Measurements from ENCODE around the gene GADD45GIP1.

The GADD45GIP1 gene

DNA sequence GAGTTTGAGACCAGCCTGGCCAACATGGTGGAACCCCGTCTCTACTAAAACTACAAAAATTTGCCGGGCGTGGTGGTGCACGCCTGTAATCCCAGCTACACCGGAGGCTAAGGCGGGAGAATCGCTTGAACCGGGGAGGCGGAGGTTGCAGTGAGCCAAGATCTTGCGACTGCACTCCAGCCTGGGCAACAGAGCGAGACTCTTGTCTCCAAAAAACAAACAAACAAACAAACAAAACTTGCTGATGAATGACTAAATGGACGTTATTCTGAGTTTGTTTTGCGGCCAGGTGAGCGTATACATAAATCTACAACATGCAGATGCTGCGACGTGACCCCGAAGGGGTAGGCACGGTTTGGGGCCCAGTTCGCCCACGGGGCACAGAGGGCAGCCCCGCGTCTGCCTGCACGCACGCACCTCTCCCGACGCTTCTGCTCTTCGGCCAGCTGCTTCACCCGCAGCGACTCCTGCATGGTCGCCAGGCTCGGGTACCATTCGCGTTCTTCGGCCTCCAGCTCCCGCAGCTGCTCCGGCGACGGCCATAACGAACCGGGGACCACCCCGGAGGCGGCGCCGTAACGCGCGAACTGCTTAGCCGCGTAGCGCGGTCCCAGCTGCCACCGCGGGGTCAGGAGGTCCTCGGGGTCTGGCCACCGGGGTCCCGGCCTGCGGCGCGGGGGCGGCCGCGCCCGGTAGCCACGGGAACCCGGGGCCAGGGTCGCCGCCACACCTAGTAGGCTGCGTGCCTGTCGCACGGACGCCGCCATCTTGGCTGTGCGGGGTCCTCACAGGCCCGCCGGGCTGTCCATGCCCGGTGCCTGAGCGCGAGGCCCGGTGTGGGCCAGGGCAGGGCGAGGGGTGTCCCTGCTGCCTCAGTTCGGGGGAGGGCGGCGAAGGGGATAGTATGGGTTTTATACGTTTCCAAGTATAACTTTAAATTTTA is at the start of gene GADD45GIP1:
TSS of gene GADD45GIP1 (minus strand) at position 778 of the 943 bp plus-strand sequence. CDS start at position 767, 11 bp downstream.
- peak; percentile 77 for DNase-seq

- no peak for DNase-seq
Measured at GRCh38 chr19:13005861-13006370, 48.9 kb upstream of the GADD45GIP1 start.

DNA sequence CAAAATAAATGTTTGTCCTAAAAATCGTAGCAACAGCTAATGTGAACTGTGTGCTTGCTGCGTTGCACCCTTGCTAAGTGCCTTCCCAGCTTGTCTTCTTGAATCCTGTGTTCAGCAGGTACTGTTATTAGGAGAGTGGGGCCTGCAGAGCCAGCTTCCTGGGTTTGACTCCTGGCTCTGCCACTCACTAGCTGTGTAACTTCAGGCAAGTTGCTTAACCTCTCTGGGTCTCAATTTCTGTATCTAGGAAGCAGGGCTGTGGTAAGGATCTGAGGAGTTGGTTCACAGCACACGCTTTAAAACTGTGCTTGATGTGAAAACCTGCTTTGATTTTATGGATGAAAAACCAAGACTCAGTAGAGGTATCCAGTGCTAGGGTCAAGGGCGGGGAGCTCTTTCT is 48.2 kb upstream of the GADD45GIP1 start:
- no peak for DNase-seq

GRCh38 chr19:13004273-13004672 is 47.2 kb upstream of the GADD45GIP1 start:
- no peak for DNase-seq

DNA sequence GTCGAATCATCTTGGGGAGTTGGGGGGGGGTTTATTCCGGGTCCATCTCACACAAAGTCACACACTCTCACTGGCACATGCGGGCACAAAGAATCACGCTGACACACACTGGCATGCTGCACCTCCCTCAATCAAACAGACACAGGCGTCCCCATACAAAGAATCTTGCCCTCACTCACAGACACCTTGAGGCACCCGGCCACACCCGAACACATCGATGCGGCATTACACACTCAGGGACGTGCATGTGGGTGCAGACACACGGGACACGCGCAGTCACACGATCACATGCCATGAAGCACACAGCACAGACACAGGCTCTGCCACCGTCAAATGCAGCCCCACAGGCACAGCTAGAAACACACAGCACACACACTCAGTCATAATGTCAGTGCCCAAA is 46.1 kb upstream of the GADD45GIP1 start:
- no peak for DNase-seq

DNA sequence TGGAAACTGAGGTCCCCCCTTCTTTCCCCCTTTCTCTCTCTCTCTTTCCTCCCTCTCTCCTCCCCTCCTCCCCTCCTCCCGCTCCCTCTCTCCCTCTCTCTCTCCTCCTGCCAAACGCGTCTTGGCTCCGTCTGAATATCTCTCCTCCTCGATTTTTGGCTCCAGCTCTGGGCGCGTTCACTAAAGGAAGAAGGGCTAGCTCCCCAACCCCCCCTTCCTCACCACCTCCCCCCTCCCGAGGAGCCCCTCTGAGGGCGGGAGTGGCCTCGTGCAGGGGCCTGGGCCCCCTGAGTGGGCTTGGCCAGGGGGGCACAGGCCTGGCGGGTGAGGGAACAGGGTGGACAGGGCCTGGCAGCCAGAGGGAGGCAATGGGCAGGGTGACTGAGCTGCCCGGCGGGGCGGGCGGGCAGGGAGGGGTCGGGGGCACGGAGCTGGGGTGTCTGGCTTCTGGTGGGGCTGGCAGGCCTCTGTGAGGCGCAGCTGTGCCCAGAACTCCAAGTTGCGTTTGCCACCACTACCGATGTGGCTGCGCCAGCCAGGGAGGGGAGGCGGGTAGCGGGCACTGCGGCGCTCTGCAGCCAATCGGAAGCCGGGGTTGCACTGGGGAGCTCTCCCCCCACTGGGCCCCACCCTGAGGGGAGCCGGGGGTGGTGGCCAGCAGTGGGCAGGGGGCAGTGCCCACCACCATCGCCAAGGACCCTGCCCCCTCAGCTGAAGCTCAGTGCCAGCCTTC is 45.3 kb upstream of the GADD45GIP1 start:
- DNase-seq, result no peak

DNA sequence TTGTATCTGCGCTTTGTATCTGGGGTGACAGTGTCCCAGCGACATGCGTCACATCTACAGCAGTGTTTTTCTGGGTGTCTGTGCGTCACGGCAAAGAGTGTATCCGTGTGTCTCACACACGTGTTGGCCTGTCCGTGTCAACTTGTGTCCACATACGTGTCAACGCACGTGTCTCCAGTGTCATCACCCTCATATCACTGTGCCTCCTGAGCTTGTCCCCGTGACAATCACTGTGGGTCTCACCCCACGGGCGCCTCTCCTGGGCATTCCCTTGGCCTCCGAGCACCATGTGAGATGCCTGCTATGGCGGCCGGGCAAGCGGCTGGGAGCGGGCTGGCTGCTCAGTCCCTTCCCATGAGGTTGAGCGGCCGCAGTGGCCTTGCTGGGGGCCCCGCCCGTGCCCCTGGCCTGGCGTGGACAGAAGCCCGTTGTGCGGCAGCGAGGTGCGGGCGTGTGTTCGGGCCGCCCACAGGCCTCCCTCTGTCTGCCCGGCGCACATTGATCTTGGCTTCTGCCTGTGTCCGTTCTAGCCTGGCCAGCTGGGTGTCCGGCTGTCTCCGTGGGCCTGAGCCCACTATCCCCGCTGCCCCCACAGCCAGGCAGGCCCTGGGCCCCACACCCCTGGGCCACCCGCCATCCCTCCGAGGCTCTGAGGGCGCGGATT is 44.6 kb upstream of the GADD45GIP1 start:
- DNase-seq, result no peak

GRCh38 chr19:13001166-13001501 is 44.1 kb upstream of the GADD45GIP1 start:
- DNase-seq, result no peak

DNA sequence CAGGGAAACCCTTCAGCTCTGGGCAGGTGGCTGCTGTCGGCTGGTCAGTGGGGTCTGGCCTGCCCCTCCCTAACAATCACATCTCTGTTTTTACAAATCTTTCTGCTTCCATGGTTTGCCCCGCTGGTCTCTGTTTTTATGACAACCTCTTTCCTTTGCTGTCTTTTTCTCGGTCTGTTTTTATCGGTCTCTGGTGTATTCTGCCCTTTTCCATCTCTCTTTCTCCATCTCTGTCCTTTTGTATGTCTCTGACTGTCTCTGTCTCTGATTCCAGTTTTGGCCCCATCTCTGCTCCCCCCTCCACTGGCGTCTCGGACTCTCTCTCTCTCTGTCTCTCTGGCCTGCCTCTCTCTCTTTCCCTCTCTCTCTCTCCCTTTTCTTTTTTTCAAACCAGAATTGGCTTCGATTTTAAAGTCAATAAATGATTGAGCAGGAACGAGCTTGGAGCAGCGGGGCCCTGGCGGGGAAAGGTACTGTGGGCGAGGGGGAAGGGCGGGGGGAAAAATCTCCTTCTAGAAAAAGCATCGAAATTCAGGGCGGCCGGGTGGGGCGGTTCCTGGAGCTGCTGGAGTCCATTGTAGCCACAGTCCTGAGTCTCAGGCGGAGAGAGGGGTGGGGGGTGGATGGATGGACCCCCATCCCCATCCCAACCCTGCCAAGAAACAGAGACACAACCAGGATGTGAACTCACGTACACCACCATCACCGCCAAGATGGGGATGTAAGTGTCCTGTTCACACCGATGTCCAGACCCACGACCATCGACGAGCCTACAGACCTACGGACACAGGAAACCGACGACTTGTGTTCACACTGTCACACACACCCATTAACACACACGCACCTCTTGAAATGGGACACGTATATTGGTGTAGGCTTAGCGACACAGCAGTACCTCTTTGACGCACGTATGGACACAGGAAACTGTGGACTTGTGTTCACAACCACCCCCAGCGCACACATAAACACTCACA is 41.2 kb upstream of the GADD45GIP1 start:
- DNase-seq, result no peak

GRCh38 chr19:12997179-12997966 is 40.4 kb upstream of the GADD45GIP1 start:
- no peak for DNase-seq

DNA sequence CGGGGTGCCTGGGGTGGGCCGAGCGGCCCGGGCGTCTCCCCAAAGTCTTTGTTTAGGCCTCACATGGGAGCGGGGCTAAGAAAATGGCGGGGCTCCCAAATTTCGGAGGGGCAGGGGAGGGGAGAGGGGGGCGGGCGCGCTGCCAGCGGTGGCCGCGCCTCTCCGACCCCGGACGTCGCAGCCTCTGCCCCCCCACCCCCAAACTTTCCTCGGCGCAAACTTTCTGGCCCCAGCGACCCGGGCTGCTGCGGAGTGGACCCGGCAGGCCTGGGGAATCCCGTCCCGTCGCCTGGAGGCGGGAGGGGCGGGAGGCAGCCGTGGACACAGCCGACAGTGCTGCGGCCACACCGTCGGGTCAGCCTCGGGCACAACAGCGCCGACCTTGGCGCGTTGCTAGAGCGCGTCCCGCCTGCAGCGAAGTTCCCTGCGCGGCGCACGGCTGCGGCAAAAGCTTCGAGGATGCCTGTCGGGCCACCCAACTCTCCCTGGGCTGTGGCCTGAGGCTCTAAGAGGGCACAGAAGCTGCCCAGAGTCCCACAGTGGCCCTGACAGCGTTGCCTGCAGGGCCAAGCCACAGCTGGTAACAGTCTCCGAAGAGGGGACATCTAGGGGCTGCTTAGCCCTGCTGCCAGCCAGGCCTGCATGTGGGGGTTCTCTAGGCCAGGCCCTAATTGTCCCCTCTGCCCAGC is 39.5 kb upstream of the GADD45GIP1 start:
- no peak for DNase-seq

GRCh38 chr19:12995596-12996405 is 38.8 kb upstream of the GADD45GIP1 start:
- DNase-seq, result no peak

GRCh38 chr19:12994701-12995595 is 37.9 kb upstream of the GADD45GIP1 start, which contains the start of gene NFIX:
TSS of gene NFIX (plus strand) at chr19:12995475. CDS start at chr19:12995838, 363 bp downstream.
- DNase-seq, result peak; percentile 33

DNA sequence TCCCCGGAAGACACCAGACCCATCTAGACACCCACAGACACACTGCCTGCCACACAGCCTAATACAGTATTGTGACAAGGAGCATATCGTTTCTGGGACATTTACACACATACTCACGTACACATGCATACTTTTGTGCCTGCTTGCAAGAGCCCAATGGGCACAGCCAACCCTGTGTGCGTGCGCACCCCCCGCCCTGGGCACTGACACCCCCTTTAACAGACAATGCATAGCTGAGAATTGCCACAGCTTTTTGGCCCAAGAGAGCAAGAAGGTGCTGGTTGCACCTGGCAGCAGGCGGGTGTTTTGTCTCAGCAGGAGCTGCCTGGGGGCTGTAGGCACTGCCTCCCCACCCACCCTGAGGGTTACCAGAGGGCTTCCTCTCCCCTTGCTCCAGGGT is 36.5 kb upstream of the GADD45GIP1 start:
- no peak for DNase-seq

GRCh38 chr19:12992729-12993128 is 35.7 kb upstream of the GADD45GIP1 start:
- DNase-seq, result no peak

GRCh38 chr19:12991296-12991695 is 34.3 kb upstream of the GADD45GIP1 start:
- no peak for DNase-seq

GRCh38 chr19:12990853-12991252 is 33.8 kb upstream of the GADD45GIP1 start:
- no peak for DNase-seq

DNA sequence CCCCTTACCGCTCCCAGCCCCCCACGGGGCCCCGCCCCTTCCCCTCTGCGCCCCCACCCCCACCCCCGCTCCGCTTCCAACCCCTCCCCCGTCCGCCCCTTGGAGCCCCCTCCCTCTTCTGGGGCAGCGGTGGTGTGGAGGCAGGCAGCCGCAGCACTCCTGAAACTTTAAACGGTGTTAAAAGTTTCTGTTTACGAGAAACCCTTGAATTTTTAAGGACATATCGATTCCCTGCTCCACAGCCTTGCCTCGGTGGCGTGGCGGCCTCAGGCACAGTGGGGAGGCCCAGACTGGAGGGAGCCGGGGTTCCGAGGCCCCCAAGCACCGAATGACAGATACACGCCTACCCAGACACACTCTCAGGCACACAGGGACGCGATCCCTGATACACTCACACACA is 33.4 kb upstream of the GADD45GIP1 start:
- DNase-seq, result no peak

Measured in DMS79 treated with DMSO at 0.1 percent for 48 hours (cell line).